HCT116 (cell line): Measurements from ENCODE around the gene TICAM1. TPM values are rescaled to one million over a fixed set of nuclear protein-coding genes. Genes with fewer than 3 reads are reported as not detected.

ENCODE experiments used
- ATAC-seq: fragments of 200-7000 bp; cut with Tn5 transposase; 2 replicates; pipeline ENCODE4 v1.9.1; 2020; ENCODE audit warnings: mild to moderate bottlenecking, moderate library complexity
- BruUV-seq: library from RNA; stranded (reverse); fragments of 400-500 nt; replicated peaks from 2 replicates; lab custom pipeline; 2021; lab: Mats Ljungman, UMichigan
- CTCF ChIA-PET: fragments of 300-600 bp; sonication (Branson Sonifier 250); formaldehyde crosslinking; loops from one replicate; lab custom pipeline; 2021; ENCODE audit warnings: antibody characterized with exemption; lab: Charles Lee
- POLR2A ChIA-PET: fragments of 300-600, 350-600 bp; sonication (Branson Sonifier 250); formaldehyde crosslinking; loops from one replicate; lab custom pipeline; 2021; ENCODE audit warnings: antibody characterized with exemption; lab: Charles Lee
- RAD21 ChIA-PET, 2 experiments: fragments of 300-600 bp; sonication (Branson Sonifier 250); formaldehyde crosslinking; loops; one replicate each; lab custom pipeline; 2023; ENCODE audit warnings: low total read pairs in 2 of 2; ENCODE audit not compliant: uncharacterized antibody in 2 of 2, unreplicated experiment in 2 of 2, low non-redundant PET in 1 of 2; lab: Charles Lee
- DNase-seq: peaks from one replicate; pipeline ENCODE4 v3.0.0-alpha.2; 2010; ENCODE audit warnings: low read depth, low spot score
- H2AFZ ChIP-seq: fragments of 200-600 bp; shearing (Covaris generic), sonication (generic); 2 replicates; pipeline ENCODE4 v1.6.1; 2017; ENCODE audit warnings: low read depth, mixed run types, mixed read lengths, antibody characterized with exemption, low read length; ENCODE audit not compliant: poor library complexity, severe bottlenecking
- H3K27ac ChIP-seq: 2 replicates; pipeline ENCODE4 v1.5.1; 2012; ENCODE audit warnings: low read depth, low read length
- H3K27me3 ChIP-seq: fragments of 200-600 bp; sonication (generic); 2 replicates; pipeline ENCODE4 v1.6.1; 2016; ENCODE audit warnings: mixed run types, low read length, mixed read lengths; ENCODE audit not compliant: insufficient read depth
- H3K36me3 ChIP-seq, 2 experiments: fragments of 200-500 bp in 1 of 2; fragments of 200-600 bp in 1 of 2; sonication (Bioruptor generic) in 1 of 2; sonication (generic) in 1 of 2; 2 replicates each; pipeline versions ENCODE4 v1.5.1 to v1.6.1; 2014 to 2016; ENCODE audit warnings: low read length in 2 of 2, inconsistent platforms in 1 of 2, mixed read lengths in 1 of 2, mixed run types in 1 of 2; ENCODE audit not compliant: insufficient read depth in 2 of 2, control insufficient read depth in 1 of 2
- H3K4me1 ChIP-seq, 2 experiments: fragments of 200-600 bp in 1 of 2; sonication (generic) in 1 of 2; 2 replicates each; pipeline versions ENCODE4 v1.5.1 to v1.6.1; 2012 to 2017; ENCODE audit warnings: low read length in 2 of 2, inconsistent platforms in 1 of 2, mild to moderate bottlenecking in 1 of 2, mixed read lengths in 1 of 2, mixed run types in 1 of 2, moderate library complexity in 1 of 2; ENCODE audit not compliant: insufficient read depth in 2 of 2, control insufficient read depth in 1 of 2
- H3K4me2 ChIP-seq: fragments of 200-600 bp; sonication (generic); 2 replicates; pipeline ENCODE4 v1.6.1; 2017; ENCODE audit warnings: mixed run types, low read length, mixed read lengths
- H3K4me3 ChIP-seq, 2 experiments: fragments of 200-600 bp in 1 of 2; sonication (generic) in 1 of 2; replicated peaks in 1 of 2; 2 replicates each; pipeline ENCODE4 v1.5.1; 2011 to 2016; ENCODE audit warnings: low read length in 2 of 2, control low read depth in 1 of 2, low read depth in 1 of 2, mild to moderate bottlenecking in 1 of 2, mixed read lengths in 1 of 2, mixed run types in 1 of 2
- H3K79me2 ChIP-seq: fragments of 200-600 bp; sonication (generic); 2 replicates; pipeline ENCODE4 v1.6.1; 2017; ENCODE audit warnings: mild to moderate bottlenecking, mixed run types, low read length, moderate library complexity, mixed read lengths; ENCODE audit not compliant: insufficient read depth
- H3K9ac ChIP-seq: fragments of 200-600 bp; sonication (generic); 2 replicates; pipeline ENCODE4 v1.6.1; 2016; ENCODE audit warnings: low read length, mixed read lengths
- H3K9me2 ChIP-seq: fragments of 200-600 bp; sonication (generic), shearing (Covaris generic); 2 replicates; pipeline ENCODE4 v1.6.1; 2017; ENCODE audit warnings: mixed run types, mild to moderate bottlenecking, moderate library complexity; ENCODE audit not compliant: insufficient read depth
- H3K9me3 ChIP-seq, 2 experiments: fragments of 200-500 bp in 1 of 2; fragments of 200-600 bp in 1 of 2; sonication (Bioruptor generic) in 1 of 2; sonication (generic) in 1 of 2; 2 replicates each; pipeline ENCODE4 v1.6.1; 2014 to 2017; ENCODE audit warnings: low read length in 2 of 2, mixed read lengths in 2 of 2, inconsistent platforms in 1 of 2, low read depth in 1 of 2, mild to moderate bottlenecking in 1 of 2, mixed run types in 1 of 2, moderate library complexity in 1 of 2; ENCODE audit not compliant: control insufficient read depth in 1 of 2, insufficient read depth in 1 of 2
- H4K20me1 ChIP-seq: fragments of 200-600 bp; sonication (generic), shearing (Covaris generic); 2 replicates; pipeline ENCODE4 v1.6.1; 2017; ENCODE audit warnings: mixed run types, mild to moderate bottlenecking, moderate library complexity; ENCODE audit not compliant: insufficient read depth
- CBX3 ChIP-seq: IDR thresholded peaks from 2 replicates; pipeline ENCODE4 v1.6.1; 2012; ENCODE audit warnings: low read depth
- CEBPB ChIP-seq: IDR thresholded peaks from 2 replicates; pipeline ENCODE4 v1.6.1; 2012; ENCODE audit warnings: low read depth
- CTCF ChIP-seq, 3 experiments: fragments of 200-600 bp in 1 of 3; sonication (generic) in 1 of 3; IDR thresholded peaks in 2 of 3; conservative IDR thresholded peaks in 1 of 3; 2 replicates each; pipeline ENCODE4 v1.5.1; 2012 to 2017; ENCODE audit warnings: low read depth in 2 of 3, low read length in 2 of 3, antibody characterized with exemption in 1 of 3, borderline replicate concordance in 1 of 3, control low read depth in 1 of 3, mild to moderate bottlenecking in 1 of 3, mixed read lengths in 1 of 3, mixed run types in 1 of 3, moderate library complexity in 1 of 3; ENCODE audit not compliant: insufficient read depth in 1 of 3
- EGR1 ChIP-seq: IDR thresholded peaks from 2 replicates; pipeline ENCODE4 v1.6.1; 2012; ENCODE audit warnings: low read depth
- MAX ChIP-seq: IDR thresholded peaks from 2 replicates; pipeline ENCODE4 v1.6.1; 2012
- POLR2AphosphoS5 ChIP-seq: IDR thresholded peaks from 2 replicates; pipeline ENCODE4 v1.6.1; 2011; ENCODE audit warnings: mild to moderate bottlenecking, low read depth, low read length, moderate library complexity
- SIN3A ChIP-seq: IDR thresholded peaks from 2 replicates; pipeline ENCODE4 v1.6.1; 2012; ENCODE audit warnings: low read depth
- SRF ChIP-seq: IDR thresholded peaks from 2 replicates; pipeline ENCODE4 v1.6.1; 2012; ENCODE audit warnings: low read depth
- TCF7L2 ChIP-seq: IDR thresholded peaks from 2 replicates; pipeline ENCODE4 v1.7.0; 2011; ENCODE audit warnings: borderline replicate concordance, inconsistent platforms; ENCODE audit not compliant: insufficient read depth, insufficient read length; ENCODE audit errors: extremely low read depth
- YY1 ChIP-seq: IDR thresholded peaks from 2 replicates; pipeline ENCODE4 v1.6.1; 2011; ENCODE audit warnings: low read length, low read depth, moderate library complexity, mild to moderate bottlenecking; ENCODE audit not compliant: insufficient replicate concordance; ENCODE audit errors: extremely low read depth
- intact Hi-C: fragments of 100-400 bp; cut with micrococcal nuclease; formaldehyde crosslinking; loops from 2 replicates; pipeline ENCODE4 v1.10.0; 2022
- total RNA-seq: library from RNA; stranded (reverse); gene quantifications from one replicate; pipeline ENCODE4 v1.2.1, GENCODE V29; 2021; ENCODE audit not compliant: unreplicated experiment
- TF ChIP-seq, protein P1 (sequence below): IDR thresholded peaks from 2 replicates; pipeline ENCODE4 v1.6.1; 2012; ENCODE audit warnings: low read depth
- TF ChIP-seq, protein P2 (sequence below): IDR thresholded peaks from 2 replicates; pipeline ENCODE4 v1.6.1; 2012

TICAM1 gene
- total RNA-seq, 1 experiment from 2014 or later, result 28.7 TPM

DNA sequence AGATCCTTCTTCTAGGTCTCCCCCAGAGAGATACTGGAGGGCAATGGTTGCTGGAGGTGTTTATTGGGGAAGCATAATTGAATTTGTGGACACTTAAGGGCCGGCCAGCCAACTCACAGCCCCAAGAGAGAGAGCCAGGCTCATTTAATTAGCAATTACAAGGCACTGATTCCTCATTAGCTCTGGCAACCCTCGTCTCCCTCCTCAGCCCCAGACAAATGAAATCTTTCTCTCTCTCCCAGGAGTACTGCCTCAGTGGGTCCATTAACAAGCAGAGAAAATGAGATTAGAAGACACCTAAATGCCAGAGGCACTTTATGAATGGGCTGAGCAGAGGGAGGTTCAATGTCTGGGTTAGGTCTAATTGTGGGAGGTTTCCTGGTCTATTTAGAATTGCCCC, 58.9 kb downstream of the TICAM1 start:
- Histone ChIP-seq H3K27me3 (0 out of 2 replicates have a peak, but pooled peaks cover 4% of the 10 kb centered on the region), H3K4me3 (no peak overlapping the region), H3K4me1 (peaks cover 10 to 21% of the 10 kb centered on the region in 2 experiments), H3K9me3 (no peaks in the 10 kb centered on the region), H3K27ac (no peak overlapping the region), H3K4me2 (no peak overlapping the region), H3K36me3 (no peaks in the 10 kb centered on the region), H3K79me2 (no peaks in the 10 kb centered on the region), H3K9me2 (no peaks in the 10 kb centered on the region), H2AFZ (no peak overlapping the region), H4K20me1 (no peaks in the 10 kb centered on the region), H3K9ac (no peak overlapping the region)
- ChIA-PET CTCF (no interaction called here), POLR2A (no interaction called here), RAD21 (no interaction called here)
- ATAC-seq (no peak), DNase-seq (no peak)
- TF ChIP-seq CTCF (IDR thresholded peaks at IDR 0.05 in 2 of 3, conservative IDR thresholded peaks at IDR 0.05 in 1 of 3; ENCODE audit: borderline replicate concordance in 1 of 3, insufficient read depth in 1 of 3, low read depth in 2 of 3, low read length in 2 of 3), result no peak
- no peak for TF ChIP-seq SRF
- no peak for TF ChIP-seq CBX3
- no peak for TF ChIP-seq EGR1
- no peak for TF ChIP-seq CEBPB
- intact Hi-C loops, result no loop called here
- no TSS peak for BruUV-seq

DNA sequence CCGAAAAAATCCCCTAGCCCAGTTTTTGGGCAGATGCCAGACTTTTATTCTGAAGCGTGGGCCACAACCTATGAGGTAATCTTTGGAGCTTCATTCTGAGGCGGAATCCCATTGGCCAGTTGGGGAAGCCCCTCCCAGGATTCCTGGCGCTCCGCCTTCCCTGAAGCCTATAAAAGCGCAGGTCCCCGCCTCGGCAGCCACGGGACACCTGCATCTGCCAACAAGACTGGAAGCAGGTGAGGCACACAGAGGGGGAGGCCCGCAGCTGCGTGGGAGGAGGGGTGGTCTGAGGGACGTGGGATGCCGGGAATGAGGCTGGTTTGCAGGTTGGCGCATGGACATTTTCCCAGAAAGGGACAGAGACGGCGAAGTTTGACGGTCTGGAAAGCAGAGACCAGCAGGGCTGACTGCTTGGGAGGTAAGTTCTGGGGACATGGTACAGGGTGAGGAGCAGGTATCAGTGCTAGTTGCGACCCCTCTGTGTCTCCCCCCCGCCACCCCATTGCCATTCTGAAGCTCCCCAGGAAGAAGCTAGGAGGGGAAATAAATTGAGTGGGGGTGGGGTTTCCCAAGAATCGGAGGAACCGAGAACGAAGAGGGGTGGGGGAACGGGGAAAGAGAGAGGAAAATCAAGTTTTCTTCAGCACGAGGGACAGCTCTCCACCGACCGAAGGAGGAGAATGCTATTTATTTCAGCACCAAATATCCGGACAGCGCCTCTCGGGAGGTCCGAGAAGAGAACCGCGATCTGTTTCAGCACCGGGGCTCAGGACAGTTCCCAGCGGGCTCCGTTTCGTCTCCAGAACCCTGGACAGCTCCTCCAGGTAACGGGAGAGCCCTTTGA, 62.4 kb downstream of the TICAM1 start:
- H3K79me2 ChIP-seq, result no peaks in the 10 kb centered on the region
- ChIA-PET CTCF (no interaction called here), POLR2A (interaction anchor here (0.7 kb wide), 1 partner anchor 36 kb away, joined by 7 read pairs; no protein-coding TSS in a partner anchor), RAD21 (no interaction called here)
- no peaks in the 10 kb centered on the region for H4K20me1 ChIP-seq
- no peaks in the 10 kb centered on the region for H3K9me3 ChIP-seq
- intact Hi-C loops, result no loop called here
- no peak overlapping the region for H3K4me2 ChIP-seq
- no peak overlapping the region for H2AFZ ChIP-seq
- ATAC-seq (peak; percentile 77), DNase-seq (peak; percentile 67)
- H3K4me1 ChIP-seq, result peaks cover 10 to 15% of the 10 kb centered on the region in 2 experiments
- no peaks in the 10 kb centered on the region for H3K9me2 ChIP-seq
- H3K27ac ChIP-seq, result no peak overlapping the region
- no peaks in the 10 kb centered on the region for H3K36me3 ChIP-seq
- no peak overlapping the region for H3K4me3 ChIP-seq
- 0 out of 2 replicates have a peak, but pooled peaks cover 2% of the 10 kb centered on the region for H3K27me3 ChIP-seq
- H3K9ac ChIP-seq, result no peak overlapping the region
- no TSS peak for BruUV-seq
- TF ChIP-seq, protein P1, sequence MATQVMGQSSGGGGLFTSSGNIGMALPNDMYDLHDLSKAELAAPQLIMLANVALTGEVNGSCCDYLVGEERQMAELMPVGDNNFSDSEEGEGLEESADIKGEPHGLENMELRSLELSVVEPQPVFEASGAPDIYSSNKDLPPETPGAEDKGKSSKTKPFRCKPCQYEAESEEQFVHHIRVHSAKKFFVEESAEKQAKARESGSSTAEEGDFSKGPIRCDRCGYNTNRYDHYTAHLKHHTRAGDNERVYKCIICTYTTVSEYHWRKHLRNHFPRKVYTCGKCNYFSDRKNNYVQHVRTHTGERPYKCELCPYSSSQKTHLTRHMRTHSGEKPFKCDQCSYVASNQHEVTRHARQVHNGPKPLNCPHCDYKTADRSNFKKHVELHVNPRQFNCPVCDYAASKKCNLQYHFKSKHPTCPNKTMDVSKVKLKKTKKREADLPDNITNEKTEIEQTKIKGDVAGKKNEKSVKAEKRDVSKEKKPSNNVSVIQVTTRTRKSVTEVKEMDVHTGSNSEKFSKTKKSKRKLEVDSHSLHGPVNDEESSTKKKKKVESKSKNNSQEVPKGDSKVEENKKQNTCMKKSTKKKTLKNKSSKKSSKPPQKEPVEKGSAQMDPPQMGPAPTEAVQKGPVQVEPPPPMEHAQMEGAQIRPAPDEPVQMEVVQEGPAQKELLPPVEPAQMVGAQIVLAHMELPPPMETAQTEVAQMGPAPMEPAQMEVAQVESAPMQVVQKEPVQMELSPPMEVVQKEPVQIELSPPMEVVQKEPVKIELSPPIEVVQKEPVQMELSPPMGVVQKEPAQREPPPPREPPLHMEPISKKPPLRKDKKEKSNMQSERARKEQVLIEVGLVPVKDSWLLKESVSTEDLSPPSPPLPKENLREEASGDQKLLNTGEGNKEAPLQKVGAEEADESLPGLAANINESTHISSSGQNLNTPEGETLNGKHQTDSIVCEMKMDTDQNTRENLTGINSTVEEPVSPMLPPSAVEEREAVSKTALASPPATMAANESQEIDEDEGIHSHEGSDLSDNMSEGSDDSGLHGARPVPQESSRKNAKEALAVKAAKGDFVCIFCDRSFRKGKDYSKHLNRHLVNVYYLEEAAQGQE, result peak; percentile 96
- TF ChIP-seq MAX (peak; percentile 60; the same call in 1 of the 2 replicates), POLR2AphosphoS5 (peak; percentile 82), TCF7L2 (peak; percentile 28), SIN3A (peak; percentile 99), YY1 (peak; percentile 42)
- TF ChIP-seq, protein P2, sequence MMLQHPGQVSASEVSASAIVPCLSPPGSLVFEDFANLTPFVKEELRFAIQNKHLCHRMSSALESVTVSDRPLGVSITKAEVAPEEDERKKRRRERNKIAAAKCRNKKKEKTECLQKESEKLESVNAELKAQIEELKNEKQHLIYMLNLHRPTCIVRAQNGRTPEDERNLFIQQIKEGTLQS, result no peak
